GM18519 (cell line): Measurements from ENCODE around the gene MTARC1.

Source experiments
- ATAC-seq: cut with Tn5 transposase; IDR thresholded peaks from one replicate; pipeline ENCODE4 v1.9.1; 2021; ENCODE audit warnings: mild to moderate bottlenecking, moderate library complexity; ENCODE audit not compliant: unreplicated experiment, low FRiP score

MTARC1 gene

DNA sequence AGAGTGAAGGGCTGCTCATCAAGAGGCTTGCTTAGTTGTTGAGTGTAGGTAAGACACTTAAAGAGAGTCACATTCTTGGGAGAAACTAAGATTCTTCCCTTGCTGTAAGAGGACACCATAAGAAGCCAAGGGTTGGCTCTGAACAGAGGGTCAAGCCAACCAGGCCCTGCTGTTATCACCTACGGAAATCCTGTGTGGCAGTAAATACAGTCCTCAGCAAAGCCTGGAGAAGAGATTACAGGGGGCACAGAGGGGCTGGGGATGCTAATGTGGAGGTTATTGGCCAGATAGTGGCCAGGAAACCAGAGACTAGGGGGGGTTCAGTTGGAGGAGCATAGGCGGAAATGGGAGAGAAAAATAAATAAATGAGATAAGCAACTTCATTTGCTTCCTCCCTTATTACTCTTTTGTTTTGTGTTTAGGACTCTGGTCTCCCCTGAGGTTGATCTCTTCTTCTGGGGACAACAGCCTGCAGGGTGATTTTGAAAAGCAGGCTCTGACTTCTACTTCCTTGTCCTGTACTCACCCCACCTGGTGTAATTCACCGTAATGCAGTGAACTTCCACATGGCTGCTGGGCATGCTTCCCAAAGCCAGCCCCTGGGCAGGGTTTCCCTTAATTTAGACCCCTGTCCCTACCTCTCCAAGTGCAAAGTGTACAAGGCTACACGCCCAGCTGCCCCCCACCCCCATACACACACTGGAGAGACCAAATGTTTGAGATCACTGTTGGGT lies 40.9 kb downstream of the MTARC1 start:
- ATAC-seq, result no peak

DNA sequence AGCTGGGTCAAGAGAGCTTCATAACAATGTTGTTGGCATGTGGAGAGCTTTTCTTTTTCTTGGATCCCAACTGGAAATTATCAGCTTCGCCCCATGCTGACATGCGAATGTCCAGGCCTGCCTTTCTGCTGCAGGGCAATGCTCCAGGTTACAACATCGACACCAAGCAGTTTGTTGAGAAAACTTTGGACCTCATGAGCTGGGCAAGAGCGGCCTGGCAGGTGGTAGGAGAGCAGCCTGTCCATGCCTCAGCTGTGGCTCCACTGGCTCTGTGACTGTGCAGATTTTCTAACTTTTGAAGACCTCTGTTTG lies 41.4 kb downstream of the MTARC1 start:
- ATAC-seq, result no peak

DNA sequence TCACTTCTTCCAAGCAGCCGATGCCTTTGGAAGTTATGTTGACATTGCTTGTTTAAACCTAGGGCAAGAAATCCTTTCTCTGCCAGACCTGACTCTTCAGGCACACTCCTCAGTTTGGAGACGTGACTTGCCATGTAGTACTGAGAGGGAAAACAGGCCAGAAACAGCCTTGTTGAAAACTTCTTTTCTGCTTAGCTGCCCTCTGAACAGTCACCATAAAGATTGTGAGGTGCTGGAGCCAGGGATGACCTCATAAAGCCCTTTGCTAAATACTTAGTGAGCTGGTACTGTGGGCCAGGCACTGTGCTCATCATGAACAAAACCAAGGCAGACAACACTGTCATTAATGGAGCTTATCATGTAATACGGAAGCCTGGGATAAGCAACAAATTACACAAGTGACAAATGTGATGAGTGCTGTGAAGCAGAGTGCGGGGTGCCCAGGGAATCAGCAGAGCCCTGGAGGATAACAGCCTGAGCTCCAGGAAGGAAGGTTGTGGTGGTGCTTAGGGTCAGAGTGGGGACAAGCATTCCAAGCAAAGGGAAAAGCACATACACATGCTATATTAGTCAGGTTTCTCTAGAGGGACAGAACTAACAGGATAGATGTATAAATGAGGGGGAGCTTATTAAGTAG lies 42.4 kb downstream of the MTARC1 start:
- ATAC-seq, result no peak

DNA sequence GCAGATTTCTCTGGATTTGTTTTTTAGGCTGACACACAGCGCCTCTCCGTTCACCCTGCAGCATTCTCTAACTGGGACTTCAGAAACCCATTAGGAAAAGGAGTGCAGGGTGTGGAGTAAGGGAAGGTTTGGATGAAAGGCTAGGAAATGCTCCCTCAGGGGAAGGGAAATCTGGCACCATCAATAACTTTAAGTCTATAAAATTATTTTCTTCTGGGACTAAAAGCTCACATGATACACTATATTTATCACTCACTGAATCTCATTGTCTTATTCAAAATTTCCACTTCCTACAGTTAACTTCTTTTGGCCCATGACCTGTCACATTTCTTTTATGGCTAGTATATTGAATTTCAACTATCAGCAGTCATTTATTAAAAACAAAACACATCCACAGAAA lies 46.7 kb downstream of the MTARC1 start:
- ATAC-seq, result no peak

DNA sequence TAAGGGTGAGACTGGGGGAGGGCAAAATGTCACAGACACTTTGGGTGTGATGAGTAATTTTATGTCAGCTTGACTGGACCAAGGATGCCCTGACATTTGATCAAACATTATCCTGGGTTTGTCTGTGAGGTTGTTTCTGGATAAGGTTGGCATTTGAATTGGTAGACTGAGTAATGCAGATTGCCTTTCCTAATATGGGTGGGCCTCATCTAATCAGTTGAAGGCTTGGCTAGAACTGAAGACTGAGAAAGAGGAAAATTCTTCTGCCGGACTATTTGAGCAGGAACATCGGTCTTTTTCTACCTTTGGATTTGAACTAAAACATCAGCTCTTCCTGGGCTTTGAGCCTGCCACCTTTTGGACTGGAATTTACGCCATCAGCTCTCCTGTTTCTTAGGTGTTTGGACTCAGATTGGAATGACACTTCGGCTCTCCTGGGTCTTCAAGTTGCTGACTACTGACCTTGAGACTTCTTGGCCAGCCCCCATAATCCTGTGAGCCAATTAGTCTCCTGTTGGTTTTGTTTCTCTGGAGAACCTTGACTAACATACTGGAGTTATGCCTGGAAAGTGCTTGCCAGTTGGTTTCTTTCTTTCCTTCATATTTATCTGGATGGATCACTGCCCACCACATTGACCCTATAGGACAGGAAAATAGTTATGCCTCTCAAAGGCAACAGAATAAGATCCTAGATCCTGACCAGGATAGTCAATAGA lies 47.6 kb downstream of the MTARC1 start:
- ATAC-seq, result no peak
